NCI-H1105 (cell line): ENCODE measurements around the gene XAGE3.

Experiments used
- DNase-seq: peaks from one replicate; lab custom pipeline; 2025; lab: John Stamatoyannopoulos, UW

Gene XAGE3

GRCh38 chrX:52839137-52839536 lies 28.7 kb downstream of the XAGE3 start:
- no peak for DNase-seq

- DNase-seq: no peak
These were observed 37.3 kb downstream of the XAGE3 start for GRCh38 chrX:52830551-52830950.

GRCh38 chrX:52824608-52825007 lies 43.3 kb downstream of the XAGE3 start:
- no peak for DNase-seq

DNA sequence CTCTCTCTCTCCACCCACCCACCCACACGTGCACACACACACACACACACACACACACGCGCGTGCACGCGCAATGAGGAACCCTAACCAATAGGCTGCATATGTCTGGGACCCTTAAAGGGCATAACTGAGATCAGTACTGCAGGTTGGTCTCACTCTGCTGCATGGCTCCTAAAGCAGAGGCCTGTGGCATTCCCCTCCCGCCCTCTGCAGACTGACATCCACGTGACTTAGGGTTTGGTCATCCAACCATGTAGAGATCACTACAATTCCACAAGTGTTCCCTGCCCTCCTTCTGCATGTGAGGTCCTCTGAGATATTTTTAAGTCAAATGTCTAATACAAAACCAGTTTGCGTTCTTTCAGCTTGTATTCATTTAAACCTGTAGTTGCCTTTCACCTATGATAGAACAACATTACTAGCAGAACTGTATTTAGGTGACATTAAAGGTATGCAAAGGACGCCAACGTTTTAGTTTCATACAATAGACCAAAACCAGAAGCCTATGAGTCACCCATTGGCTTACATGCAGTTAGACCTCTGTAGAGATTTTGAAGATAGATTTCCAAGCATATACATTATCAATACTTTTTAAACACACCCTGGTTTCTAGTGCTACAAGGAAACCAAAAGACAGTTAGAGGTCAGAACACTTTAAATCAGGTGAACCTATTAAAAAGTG lies 46.7 kb downstream of the XAGE3 start:
- DNase-seq: no peak

- no peak for DNase-seq
These were observed 48.1 kb downstream of the XAGE3 start for GRCh38 chrX:52819788-52820187.
